GM12872 (cell line): ENCODE data around the gene ABHD18.

Source experiments
- CTCF ChIP-seq: IDR thresholded peaks from 3 replicates; pipeline ENCODE4 v1.5.1; 2011; ENCODE audit warnings: low read depth, mild to moderate bottlenecking, low read length, moderate library complexity; ENCODE audit not compliant: insufficient read depth

The ABHD18 gene

GRCh38 chr4:127957105-127957504 is 8.1 kb upstream of the ABHD18 start:
- TF ChIP-seq CTCF, result no peak

- no peak for TF ChIP-seq CTCF
Observed at GRCh38 chr4:127959794-127960193, 5.4 kb upstream of the ABHD18 start.

- no peak for TF ChIP-seq CTCF
Observed at GRCh38 chr4:127965803-127966175, 583 bp downstream of the ABHD18 start.

GRCh38 chr4:127967141-127967775 is 2.1 kb downstream of the ABHD18 start:
- TF ChIP-seq CTCF, result no peak

- TF ChIP-seq CTCF, result no peak
Observed at GRCh38 chr4:127968586-127968985, 3.4 kb downstream of the ABHD18 start.

GRCh38 chr4:127975121-127975770 is 10.0 kb downstream of the ABHD18 start:
- no peak for TF ChIP-seq CTCF

GRCh38 chr4:127978930-127979329 is 13.7 kb downstream of the ABHD18 start:
- no peak for TF ChIP-seq CTCF
